SIG-M5 treated with dmso at 0.1 percent for 504 hours (cell line): Measurements from ENCODE around the gene KDM2A.
"Not testable (repeated sequence)": the region's sequence is repeated elsewhere in the genome, so short reads cannot be mapped to it uniquely, and the experiment has no call there.

Experiments
- DNase-seq: peaks from one replicate; lab custom pipeline; 2025; ENCODE audit not compliant: unreplicated experiment; lab: John Stamatoyannopoulos, UW

KDM2A gene

GRCh38 chr11:67117672-67118180, 1.3 kb upstream of the KDM2A start:
- no peak for DNase-seq

- DNase-seq, result no peak
Measured at GRCh38 chr11:67118181-67118766, 789 bp upstream of the KDM2A start.

- DNase-seq, result no peak
Measured at GRCh38 chr11:67119585-67120391, 725 bp downstream of the KDM2A start.

GRCh38 chr11:67120456-67120855, 1.4 kb downstream of the KDM2A start:
- DNase-seq, result no peak

GRCh38 chr11:67120881-67121710, 2.0 kb downstream of the KDM2A start:
- DNase-seq, result peak; percentile 99

GRCh38 chr11:67123801-67124200, 4.7 kb downstream of the KDM2A start:
- DNase-seq, result not testable (repeated sequence)

- DNase-seq, result not testable (repeated sequence)
Measured at GRCh38 chr11:67126243-67126642, 7.2 kb downstream of the KDM2A start.

- no peak for DNase-seq
Measured at GRCh38 chr11:67126986-67127385, 7.9 kb downstream of the KDM2A start.

- DNase-seq, result not testable (repeated sequence)
Measured at GRCh38 chr11:67130861-67131260, 11.8 kb downstream of the KDM2A start.

GRCh38 chr11:67136156-67136555, 17.1 kb downstream of the KDM2A start:
- DNase-seq, result no peak

- no peak for DNase-seq
Measured at GRCh38 chr11:67138922-67139321, 19.9 kb downstream of the KDM2A start.

GRCh38 chr11:67146516-67147226, 27.6 kb downstream of the KDM2A start:
- no peak for DNase-seq

- DNase-seq, result no peak
Measured at GRCh38 chr11:67153971-67154370, 34.9 kb downstream of the KDM2A start.

GRCh38 chr11:67154726-67155125, 35.7 kb downstream of the KDM2A start:
- DNase-seq, result no peak

GRCh38 chr11:67157691-67158090, 38.6 kb downstream of the KDM2A start:
- DNase-seq, result no peak

GRCh38 chr11:67158221-67158620, 39.2 kb downstream of the KDM2A start:
- DNase-seq, result no peak

- no peak for DNase-seq
Measured at GRCh38 chr11:67160045-67160444, 41.0 kb downstream of the KDM2A start.

- no peak for DNase-seq
Measured at GRCh38 chr11:67160872-67161783, 42.1 kb downstream of the KDM2A start.

GRCh38 chr11:67163006-67163405, 43.9 kb downstream of the KDM2A start:
- DNase-seq, result no peak

- no peak for DNase-seq
Measured at GRCh38 chr11:67165623-67166022, 46.6 kb downstream of the KDM2A start.
